HG03039 (cell line): Measurements from ENCODE around the gene CLASP2.
"Not testable (repeated sequence)": the region's sequence is repeated elsewhere in the genome, so short reads cannot be mapped to it uniquely, and the experiment has no call there.

Experiments used
- ATAC-seq: cut with Tn5 transposase; IDR thresholded peaks from one replicate; pipeline ENCODE4 v1.9.1; 2021; ENCODE audit warnings: mild to moderate bottlenecking, moderate library complexity; ENCODE audit not compliant: unreplicated experiment

CLASP2 gene

DNA sequence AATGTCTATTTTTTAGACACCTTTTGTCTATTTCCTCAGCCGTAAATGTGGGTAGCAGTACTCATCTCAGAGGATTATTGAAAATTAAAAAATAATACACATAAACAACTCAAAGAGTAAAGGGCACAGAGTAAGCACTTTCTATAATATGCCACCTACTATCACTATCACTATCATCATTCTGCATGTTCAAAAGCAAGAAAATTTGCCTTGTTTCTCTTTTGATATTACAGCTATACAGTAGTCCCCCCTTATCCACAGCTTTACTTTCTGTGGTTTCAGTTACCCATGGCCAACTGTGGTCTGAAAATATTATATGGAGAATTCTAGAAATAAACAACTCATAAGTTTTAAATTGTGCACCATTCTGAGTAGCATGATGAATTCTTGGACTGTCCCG is 27.7 kb downstream of the CLASP2 start:
- ATAC-seq = no peak

DNA sequence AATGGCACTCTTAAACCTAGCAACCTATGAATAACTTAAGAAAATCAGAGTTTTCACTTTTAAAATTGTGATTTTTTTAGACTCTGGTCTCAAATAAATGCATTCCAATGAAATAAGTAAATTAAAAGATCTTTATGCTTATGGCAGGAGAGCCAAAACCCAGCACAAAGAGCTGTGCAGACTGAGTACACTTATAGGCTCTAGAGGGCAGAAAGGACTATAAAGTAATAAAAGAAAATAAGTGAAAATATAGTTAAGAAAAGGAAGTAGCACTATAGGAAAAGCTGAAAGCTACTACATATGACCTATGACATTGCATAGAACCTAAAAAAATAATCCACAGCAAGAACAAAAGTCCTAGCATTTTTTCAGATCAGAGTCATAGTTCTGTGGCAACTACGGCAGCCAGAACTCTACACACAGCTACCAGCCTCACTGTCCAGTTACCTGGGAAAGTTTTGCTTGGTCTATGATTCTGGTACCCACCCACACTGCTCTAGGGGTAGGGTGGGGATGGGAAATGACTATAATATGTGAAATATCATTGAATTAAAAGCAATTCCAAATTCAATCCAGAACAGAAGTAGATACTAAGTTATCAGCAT is 30.5 kb downstream of the CLASP2 start:
- no peak for ATAC-seq

DNA sequence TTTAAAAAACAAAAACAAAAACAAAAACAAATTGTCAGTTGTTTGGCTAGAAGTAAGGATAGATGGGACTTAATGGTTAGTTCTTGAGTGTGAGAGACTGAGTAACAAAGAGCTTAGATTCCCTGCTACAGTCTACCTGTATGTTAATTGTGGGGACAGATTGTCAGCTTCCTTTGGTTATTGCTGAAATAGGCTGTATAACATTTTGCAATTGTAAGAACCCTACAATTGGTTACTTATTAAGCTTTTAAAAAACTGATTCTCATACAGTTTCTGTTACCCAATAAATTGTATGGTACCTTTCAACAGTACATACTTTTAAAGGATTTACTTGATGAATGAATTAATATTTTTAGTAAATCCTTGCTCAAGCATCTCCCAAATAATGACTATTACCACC is 35.3 kb downstream of the CLASP2 start:
- no peak for ATAC-seq

DNA sequence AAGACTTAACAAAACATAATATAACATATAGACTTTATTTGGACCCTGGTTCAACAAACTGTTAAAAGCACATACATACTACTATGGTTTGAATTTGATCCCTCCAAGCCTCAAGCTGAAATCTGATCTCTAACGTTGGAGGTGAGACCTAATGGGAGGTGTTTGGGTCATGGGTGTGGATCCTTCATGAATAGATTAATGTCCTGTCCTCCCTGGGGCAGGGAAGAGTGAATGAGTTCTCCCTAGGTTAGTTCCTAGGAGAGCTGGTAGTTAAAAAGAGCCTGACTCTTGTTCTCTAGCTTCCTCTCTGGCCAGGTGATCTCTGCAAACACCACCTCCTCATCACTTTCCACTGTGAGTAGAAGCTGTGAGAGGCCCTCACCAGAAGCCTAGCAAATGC is 36.4 kb downstream of the CLASP2 start:
- ATAC-seq = no peak

DNA sequence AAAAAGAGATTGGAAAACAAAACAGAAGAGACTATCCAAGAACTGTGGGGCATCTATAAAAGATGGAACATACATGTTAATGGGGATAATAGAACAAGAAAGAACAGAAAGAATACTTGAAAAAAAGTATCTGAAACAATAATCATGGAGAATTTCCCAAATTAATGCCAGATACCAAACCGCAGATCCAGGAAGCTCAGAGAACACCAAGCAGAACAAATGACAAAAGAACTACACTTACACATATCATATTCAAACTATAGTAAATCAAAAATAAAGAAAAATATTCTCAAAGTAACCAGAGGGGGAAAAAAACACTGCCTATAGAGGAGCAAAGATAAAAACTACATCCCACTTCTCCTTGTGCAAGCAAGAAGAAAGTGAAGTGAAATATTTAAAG is 40.0 kb downstream of the CLASP2 start:
- no peak for ATAC-seq

GRCh38 chr3:33673436-33673835 is 44.6 kb downstream of the CLASP2 start:
- not testable (repeated sequence) for ATAC-seq

DNA sequence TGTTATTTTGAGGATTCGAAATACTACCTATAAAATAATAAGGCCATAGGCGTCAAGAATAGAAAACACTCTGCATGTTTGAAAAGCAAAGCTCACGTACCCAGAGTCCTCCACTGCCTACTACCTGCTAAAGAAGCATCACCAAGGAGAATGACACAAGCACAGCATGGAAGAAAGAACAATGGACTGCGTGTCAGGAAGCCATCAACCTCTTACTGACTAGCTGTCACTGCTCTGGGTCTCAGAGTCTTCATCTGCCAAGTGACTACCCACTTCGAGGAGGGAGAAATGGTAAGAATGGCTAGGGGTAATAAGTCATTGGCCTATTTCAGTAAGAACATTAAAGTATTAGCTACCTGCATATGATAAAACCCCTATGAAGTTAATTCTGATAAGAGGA is 49.4 kb downstream of the CLASP2 start:
- ATAC-seq = no peak

DNA sequence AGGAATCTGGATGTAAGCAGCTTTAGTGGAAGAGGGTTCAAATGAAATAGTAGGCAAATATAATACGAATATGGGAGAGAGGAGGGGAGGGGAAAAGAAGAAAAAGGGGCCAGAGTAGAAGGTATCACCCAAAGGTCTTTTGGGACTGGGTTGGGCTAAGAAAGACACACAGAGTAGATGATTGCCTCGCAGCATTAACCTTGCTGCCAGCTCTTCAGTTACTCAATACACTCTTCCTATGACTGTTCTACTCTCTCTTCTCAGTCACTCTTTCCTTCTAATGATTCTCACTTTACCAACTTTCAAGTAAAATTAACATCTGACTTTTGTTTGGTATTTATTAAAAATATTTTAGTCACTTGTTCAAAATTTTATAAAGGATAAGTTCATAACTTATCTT is 52.8 kb downstream of the CLASP2 start:
- no peak for ATAC-seq

- ATAC-seq = no peak
These were observed 53.9 kb downstream of the CLASP2 start for GRCh38 chr3:33664195-33664594.

GRCh38 chr3:33663042-33663441 is 55.0 kb downstream of the CLASP2 start:
- ATAC-seq = no peak

DNA sequence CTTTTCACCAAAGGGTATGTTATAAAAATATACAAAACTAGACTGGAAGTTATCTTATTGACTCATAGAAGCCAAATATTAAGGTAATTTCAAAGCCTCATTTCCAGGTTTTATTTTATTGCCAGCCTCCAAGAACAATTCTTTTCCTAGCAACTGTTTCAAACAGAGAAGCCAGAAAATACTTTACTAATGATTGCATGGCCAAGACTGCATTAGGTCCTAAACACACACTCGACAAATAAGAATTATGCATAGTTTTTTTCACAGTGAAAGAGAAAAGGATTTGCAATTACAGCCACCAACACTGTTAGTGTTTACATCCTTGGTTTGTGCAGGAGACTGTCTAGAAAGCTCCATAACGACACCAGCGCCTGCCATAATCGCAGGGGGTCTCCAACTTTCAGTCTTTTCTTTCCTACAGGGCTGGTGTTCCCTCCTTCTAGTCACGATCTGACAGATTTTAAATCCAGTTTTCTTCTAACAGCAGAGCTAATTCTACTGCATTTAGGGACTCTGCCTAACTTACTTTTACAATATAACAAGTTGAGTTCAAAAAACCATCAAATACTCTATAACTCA is 58.1 kb downstream of the CLASP2 start:
- ATAC-seq = no peak

DNA sequence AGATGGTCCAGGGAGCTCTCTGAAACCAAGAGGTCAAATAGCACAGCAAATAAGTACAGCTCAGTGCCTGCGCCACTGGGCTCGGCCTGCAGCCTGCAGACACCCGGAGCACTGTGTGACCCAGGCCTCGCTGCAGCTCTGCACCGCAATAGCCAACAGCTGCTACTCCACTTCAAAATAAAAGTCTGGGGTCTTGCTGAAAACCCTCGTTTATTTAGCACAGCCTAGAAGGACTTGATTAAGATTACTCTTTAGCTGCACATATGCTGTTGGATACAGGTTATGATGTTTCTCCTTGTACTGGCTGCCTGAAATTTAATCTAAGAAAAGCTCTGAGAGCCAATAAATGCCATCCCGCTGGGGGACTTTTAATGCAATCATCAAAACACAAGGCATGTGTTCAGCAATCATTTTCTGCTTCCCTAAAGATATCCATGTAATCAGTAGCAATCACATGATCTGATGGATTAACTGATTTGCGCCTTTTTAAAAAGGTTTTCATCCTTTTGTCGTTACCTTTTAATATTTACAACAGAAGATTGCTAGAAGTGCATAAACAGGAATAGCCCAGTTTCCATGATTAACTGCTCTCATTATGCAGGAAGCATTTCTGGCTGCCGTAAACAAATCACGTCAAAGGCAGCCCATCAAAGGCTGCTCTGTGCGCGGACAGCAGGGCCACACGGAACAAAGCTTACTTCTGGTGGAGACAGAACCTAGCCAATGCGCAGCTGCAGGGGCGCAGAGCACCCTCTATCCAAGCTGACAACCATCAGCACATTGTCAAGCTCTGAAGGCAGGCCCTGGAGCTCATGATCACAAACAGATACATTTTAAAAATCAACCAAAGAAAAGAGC is 58.8 kb downstream of the CLASP2 start:
- ATAC-seq = peak; percentile 79

- no peak for ATAC-seq
These were observed 59.4 kb downstream of the CLASP2 start for GRCh38 chr3:33658621-33658990.

- no peak for ATAC-seq
These were observed 60.0 kb downstream of the CLASP2 start for GRCh38 chr3:33658039-33658438.

DNA sequence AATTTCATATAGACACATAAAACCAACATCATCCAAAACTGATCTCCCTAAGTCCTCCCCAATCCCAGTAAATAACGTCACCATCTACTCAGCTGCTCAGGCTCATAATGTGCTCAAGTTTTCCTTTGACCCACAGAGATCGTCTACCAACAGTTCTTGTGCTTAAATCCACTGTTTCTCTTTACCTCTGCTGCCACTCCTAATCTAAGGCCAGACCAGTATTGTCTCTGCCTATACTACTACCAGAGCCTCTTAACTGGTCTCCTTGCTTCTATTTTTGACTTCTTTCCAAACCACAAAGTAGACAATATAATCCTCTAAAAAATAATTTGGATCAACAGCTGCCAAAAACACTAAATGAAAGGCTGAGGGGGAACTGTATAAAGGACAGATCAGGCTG is 65.3 kb downstream of the CLASP2 start:
- ATAC-seq = no peak

DNA sequence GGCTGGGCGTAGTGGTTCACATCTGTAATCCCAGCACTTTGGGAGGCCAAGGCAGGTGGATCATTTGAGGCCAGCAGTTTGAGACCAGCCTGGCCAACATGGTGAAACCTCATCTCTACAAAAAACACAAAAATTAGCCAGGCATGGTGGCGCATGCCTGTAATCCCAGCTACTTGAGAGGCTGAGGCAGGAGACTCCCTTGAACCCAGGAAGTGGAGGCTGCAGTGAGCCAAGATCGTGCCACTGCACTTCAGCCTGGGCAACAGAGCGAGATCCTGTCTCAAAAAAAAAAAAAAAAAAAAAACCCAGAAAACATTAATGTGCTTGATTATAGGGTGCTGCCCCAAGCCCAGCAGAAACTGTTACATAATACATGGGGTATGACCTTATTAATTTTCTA is 67.0 kb downstream of the CLASP2 start:
- not testable (repeated sequence) for ATAC-seq

GRCh38 chr3:33650495-33650894 is 67.6 kb downstream of the CLASP2 start:
- ATAC-seq = no peak

DNA sequence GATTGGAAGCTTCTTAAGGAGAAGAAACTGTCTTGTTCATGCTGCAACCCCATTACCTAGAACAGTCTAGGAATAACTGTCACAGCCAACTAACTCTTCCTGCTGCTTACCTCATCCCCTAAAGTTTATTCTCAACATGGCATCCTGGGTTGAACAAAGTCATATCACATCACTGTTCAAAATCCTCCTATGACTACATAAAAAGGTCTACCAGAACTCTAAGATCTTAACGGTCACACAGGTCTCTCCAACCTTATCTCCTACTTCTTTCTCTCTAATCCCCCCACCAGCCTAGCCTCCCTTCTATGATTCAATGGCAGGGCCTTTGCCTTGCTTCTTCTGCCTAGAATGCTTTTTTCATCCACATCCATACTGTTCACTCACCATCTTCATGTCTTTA is 69.3 kb downstream of the CLASP2 start:
- no peak for ATAC-seq

DNA sequence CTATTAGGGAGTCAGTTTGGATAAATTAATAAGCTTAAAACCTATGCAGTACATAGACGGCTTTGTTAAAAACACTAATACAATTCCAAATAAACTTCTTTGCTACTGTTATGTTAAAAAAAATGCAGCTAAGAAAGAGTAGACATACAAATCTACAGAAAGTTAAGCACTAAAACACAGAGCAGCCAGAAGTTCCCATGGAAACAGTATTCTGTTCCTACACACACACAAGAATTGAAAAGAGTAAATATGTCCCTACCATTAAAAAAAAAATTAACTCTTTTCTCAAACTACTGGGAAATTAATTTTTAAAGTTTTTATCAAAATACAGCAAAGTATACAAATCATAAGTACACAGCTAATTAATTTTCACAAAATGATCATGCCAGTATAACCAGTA is 71.6 kb downstream of the CLASP2 start:
- no peak for ATAC-seq

GRCh38 chr3:33645060-33645647 is 72.9 kb downstream of the CLASP2 start:
- no peak for ATAC-seq

DNA sequence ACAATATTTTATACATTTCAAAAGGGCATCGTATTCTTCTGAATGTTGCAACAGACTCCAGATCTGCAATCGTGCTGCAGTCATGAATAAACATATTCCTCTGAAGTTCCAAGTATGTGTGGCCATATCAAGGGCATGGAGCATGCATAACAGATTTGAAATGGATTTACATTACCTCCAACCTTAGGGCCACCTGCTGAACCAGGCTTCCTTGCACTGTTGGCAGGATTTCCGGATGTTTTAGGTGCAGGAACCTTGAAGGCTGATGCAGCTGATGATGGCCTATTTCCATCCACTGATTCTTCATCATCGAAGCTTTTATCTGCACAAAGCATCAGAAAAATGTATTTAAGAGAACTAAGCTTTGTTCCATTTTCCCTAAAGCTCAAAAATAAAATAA is 73.5 kb downstream of the CLASP2 start:
- ATAC-seq = no peak

DNA sequence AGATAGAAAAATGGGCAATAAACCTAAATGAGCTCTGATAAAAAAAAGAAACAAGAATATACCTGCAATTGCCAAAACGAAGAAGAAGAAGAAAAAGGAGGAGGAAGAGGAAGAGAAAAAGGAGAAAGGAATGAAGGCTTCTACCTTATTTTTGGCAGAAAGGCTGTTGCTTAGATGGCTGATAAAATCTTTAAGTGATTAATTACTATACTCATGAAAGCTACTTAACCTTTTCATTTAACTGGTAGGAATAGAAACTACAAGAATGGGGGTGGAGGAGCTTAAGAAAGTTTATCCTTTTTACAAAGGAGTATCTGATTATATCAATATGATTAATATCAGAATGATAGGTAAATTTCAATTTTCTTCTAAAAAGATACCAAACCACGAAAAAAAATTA is 75.2 kb downstream of the CLASP2 start:
- ATAC-seq = no peak
